Measurements from ENCODE around the gene ADH6.

Gene ADH6

GRCh38 chr4:99221980-99222379, 2.9 kb upstream of the ADH6 start:
- DNase-seq (ENCODE audit: low read depth): no peak
- no peak overlapping the region for H3K4me3 ChIP-seq (ENCODE audit: low read depth, low read length)
- no peak for TF ChIP-seq CTCF (IDR thresholded peaks at IDR 0.05; ENCODE audit: low read depth, low read length, missing control alignments)
- in situ Hi-C loops (cut with HindIII; ENCODE audit: low sequenced_read_pairs): no loop called here

GRCh38 chr4:99219479-99219878, 433 bp upstream of the ADH6 start:
- in situ Hi-C loops (cut with HindIII; ENCODE audit: low sequenced_read_pairs): no loop called here
- DNase-seq (ENCODE audit: low read depth): no peak
- TF ChIP-seq CTCF (IDR thresholded peaks at IDR 0.05; ENCODE audit: low read depth, low read length, missing control alignments): no peak
- H3K4me3 ChIP-seq (ENCODE audit: low read depth, low read length): no peak overlapping the region

- H3K4me3 ChIP-seq (ENCODE audit: low read depth, low read length): no peak overlapping the region
- in situ Hi-C loops (cut with HindIII; ENCODE audit: low sequenced_read_pairs): no loop called here
- no peak for TF ChIP-seq CTCF (IDR thresholded peaks at IDR 0.05; ENCODE audit: low read depth, low read length, missing control alignments)
- no peak for DNase-seq (ENCODE audit: low read depth)
Measured at GRCh38 chr4:99215521-99215920, 3.5 kb downstream of the ADH6 start.

- in situ Hi-C loops (cut with HindIII; ENCODE audit: low sequenced_read_pairs): no loop called here
- TF ChIP-seq CTCF (IDR thresholded peaks at IDR 0.05; ENCODE audit: low read depth, low read length, missing control alignments): no peak
- H3K4me3 ChIP-seq (ENCODE audit: low read depth, low read length): no peak overlapping the region
- no peak for DNase-seq (ENCODE audit: low read depth)
Measured at GRCh38 chr4:99210789-99211188, 8.3 kb downstream of the ADH6 start.

- no peak for DNase-seq (ENCODE audit: low read depth)
- TF ChIP-seq CTCF (IDR thresholded peaks at IDR 0.05; ENCODE audit: low read depth, low read length, missing control alignments): no peak
Measured at GRCh38 chr4:99209671-99210070, 9.4 kb downstream of the ADH6 start.

GRCh38 chr4:99208719-99209075, 10.3 kb downstream of the ADH6 start:
- no peak for DNase-seq (ENCODE audit: low read depth)
- no peak for TF ChIP-seq CTCF (IDR thresholded peaks at IDR 0.05; ENCODE audit: low read depth, low read length, missing control alignments)
- no peak overlapping the region for H3K4me3 ChIP-seq (ENCODE audit: low read depth, low read length)
- in situ Hi-C loops (cut with HindIII; ENCODE audit: low sequenced_read_pairs): no loop called here

More at GRCh38 chr4:99209671-99210070, 9.4 kb downstream of the ADH6 start:
- no peak overlapping the region for H3K4me3 ChIP-seq (ENCODE audit: low read depth, low read length)
- in situ Hi-C loops (cut with HindIII; ENCODE audit: low sequenced_read_pairs): no loop called here

All from astrocyte of the cerebellum (primary cell).